Activated naive CD4-positive, alpha-beta T cell treated with Interleukin-2 at 50 U/mL for 16 hours (primary cell): ENCODE measurements around the gene C1QL1.
"Not testable (repeated sequence)": the region's sequence is repeated elsewhere in the genome, so short reads cannot be mapped to it uniquely, and the experiment has no call there.

ENCODE experiments used
- DNase-seq: peaks from one replicate; pipeline ENCODE4 v3.0.0-alpha.2; 2020

The C1QL1 gene

DNA sequence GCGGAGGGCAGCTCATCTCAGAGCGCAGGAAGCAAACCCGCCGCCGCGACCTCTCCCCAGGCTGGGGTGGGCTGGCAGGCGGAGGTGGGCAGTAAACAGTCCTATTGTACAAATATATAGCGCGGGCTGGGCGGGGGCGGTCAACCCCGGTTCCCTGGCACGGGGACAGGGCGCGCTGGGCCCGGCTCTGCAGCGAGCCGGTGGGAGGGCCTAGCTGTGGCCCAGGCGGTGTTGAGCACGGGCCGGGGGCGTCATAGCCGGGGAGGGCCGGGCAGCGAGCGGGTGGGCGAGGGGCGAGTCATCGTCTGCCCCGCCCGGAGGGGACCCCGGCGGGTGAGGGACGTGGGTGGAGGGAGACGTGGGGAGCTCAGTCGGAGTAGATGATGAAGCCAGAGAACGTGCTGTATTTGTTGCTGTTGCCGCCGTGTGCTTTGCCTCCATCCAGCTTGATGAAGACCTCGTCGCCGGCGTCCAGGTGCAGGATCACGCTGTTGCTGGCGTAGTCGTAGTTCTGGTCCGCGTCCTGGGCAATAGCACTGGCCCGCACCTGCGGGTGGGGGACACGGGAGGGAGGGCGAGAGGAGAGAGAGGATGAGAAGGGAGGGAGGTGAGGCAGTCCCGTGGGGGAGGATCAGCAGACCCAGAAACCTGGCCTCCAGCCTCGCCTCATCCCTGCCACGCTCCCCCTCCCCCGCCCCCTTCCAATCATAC is 8.1 kb downstream of the C1QL1 start:
- DNase-seq: peak; percentile 20

DNA sequence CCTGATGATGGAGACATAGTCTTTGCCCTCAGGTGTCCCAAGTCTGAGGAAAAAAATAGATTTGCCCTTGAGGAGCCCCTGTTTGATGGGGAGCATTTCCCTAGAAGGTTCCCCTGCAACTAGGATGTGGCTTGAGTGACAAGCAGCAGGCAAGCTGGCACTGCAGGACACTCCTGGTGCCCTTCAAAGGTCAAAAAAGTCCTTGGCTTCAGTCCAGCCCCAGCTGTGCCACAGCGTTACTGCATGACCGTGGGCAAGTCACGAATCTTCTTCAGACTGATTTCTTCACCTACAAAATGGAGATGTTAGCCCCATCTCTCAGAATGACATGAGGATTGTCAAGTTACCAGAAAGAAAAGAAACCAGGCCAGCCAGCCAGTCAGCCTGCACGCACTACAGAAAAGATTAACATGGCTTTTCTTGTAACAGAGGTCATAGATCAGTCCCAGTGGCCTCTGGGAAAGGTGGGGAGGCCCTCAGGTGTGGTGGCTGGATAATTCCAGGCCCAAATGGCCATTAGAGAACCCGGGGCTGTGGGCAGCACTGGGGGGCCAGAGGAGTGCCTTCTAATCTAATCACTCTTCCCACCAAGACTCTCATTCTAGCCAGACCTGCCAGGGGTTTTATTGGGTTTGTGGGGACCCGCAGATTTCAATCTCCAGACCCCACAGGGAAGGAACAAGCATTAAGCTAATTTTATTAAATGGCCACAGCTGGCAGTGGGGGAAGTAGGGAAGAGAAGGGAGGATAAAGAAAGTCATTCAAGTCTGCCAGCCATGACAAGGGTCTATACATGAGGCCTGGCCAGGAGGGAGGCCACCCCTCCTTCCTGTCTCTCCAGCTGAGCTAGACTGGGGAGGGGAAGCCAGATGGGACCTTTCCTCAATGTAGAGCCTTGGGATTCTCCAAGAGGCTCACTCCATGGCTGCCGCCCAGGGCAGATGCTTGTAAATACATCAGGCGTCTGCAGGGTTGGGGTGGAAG is 10.8 kb downstream of the C1QL1 start:
- no peak for DNase-seq

- DNase-seq: no peak
Observed at GRCh38 chr17:44955674-44956425, 12.3 kb downstream of the C1QL1 start.

DNA sequence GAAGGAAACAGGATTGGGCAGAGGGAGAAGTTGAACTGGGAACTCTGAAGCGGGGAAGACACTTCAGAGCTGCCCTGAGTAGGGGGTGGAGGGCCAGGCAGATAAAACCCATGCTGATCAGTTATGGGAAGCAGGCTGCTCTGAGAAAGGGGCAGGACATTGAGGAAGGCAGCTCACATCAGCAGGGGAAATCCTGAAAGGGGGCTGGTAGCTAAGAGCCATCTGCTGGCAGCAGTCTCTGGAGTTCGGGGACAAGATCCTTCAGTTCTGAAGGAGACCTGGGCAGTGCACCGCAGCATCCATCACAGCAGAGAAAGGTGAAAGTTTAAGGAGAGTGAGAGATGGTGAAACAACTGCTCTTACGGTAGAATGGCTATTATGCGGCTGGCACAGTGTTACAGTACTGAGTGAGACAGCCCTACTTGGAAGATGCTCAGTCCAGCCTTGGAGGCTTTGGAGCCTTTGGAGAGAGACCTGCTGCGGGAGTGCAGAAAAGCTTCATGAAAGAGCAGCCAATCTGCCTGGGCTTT is 15.1 kb downstream of the C1QL1 start:
- DNase-seq: no peak

DNA sequence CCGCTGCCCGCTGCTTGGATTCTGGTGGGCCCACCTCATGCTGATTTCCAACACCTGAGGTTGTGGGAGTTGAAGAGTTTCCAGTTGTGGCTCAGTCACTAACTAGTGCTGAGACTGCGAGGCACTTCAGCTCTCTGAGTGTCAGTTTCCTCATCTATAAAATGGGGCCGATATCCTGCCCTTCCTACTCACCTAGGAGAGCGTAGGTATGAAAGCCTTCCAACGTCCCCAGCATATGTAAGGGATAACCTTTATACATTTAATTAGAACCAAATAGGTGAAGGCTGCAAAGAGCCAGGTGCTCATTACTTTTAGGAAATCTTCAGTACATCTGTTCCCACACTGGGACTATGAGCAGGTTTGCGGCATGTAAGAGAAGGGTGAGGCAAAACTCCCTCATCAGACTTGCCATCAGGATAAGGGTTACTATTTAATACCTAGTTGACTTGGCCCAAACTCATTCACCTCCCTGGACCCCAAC is 19.7 kb downstream of the C1QL1 start:
- no peak for DNase-seq

- DNase-seq: peak; percentile 89
Observed at GRCh38 chr17:44947461-44948314, 20.4 kb downstream of the C1QL1 start, which contains the start of gene KIF18B. TSS of gene KIF18B (minus strand) at chr17:44947773. CDS start at chr17:44936344, 11,429 bp downstream.

GRCh38 chr17:44945652-44946051 is 22.5 kb downstream of the C1QL1 start:
- DNase-seq: not testable (repeated sequence)

DNA sequence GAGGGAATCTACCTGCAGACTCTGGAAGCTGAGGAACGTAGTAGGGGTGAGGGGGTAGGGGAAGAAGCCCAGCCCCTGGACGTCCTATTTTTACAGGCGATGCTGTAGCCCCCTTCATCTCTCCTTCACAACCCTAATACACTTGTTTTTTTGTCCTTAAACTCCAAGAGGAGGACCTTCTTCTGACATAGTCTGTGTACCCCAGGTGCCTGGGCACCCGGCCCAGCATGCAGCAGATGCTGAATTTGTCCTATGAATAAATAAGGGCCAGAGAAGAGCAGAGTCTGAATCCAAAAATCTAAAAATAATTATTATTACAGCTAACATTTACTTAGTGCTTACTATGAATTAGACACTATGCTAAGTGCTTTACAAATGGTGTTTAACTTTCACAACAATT is 25.6 kb downstream of the C1QL1 start:
- no peak for DNase-seq

GRCh38 chr17:44941712-44942331 is 26.3 kb downstream of the C1QL1 start:
- no peak for DNase-seq

- DNase-seq: no peak
Observed at GRCh38 chr17:44940768-44941167, 27.3 kb downstream of the C1QL1 start.

- no peak for DNase-seq
Observed at GRCh38 chr17:44940317-44940716, 27.8 kb downstream of the C1QL1 start.

DNA sequence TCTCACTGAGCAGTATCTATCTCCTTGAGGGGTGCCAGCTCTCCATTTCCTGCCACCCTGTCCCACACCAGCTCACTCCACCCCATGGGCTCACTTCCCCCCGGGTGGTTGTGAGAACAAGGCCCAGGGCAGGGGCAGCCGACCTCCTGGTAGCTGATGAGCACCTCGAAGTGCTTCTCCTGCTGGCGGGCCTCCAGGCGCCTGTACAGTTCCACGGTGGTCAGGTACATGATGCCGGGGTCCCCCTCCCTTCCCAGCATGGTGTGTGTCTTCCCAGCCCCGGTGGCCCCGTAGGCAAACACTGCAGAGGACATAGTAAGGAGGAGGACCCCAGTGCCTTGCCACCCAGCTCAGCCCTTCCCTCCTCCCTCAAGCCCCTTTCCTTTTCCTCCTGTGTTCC is 33.0 kb downstream of the C1QL1 start:
- DNase-seq: no peak

GRCh38 chr17:44934745-44935105 is 33.4 kb downstream of the C1QL1 start:
- DNase-seq: no peak

GRCh38 chr17:44933824-44934744 is 34.0 kb downstream of the C1QL1 start:
- no peak for DNase-seq

GRCh38 chr17:44932787-44933097 is 35.4 kb downstream of the C1QL1 start:
- DNase-seq: no peak

GRCh38 chr17:44932096-44932786 is 35.9 kb downstream of the C1QL1 start:
- DNase-seq: no peak

GRCh38 chr17:44931376-44931775 is 36.7 kb downstream of the C1QL1 start:
- no peak for DNase-seq

DNA sequence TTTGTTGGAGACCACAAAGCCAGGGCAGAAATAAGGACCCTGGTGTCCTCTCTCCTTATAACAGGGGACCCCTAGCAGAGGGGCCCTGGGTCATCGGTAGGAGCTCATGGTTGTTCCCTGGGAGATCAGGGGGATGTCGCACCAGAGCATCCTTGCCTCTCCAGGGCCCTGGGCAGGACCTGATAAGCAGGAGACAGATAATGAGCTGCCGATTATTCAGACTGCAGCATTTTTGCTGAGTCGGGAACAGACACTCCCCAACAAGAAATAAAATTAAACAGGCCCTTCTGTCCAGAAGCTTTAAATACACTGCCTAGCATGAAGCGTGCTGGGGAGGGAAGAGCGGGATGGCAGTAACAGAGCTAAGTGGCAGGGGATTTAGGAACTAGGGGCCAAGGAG is 37.4 kb downstream of the C1QL1 start:
- no peak for DNase-seq

DNA sequence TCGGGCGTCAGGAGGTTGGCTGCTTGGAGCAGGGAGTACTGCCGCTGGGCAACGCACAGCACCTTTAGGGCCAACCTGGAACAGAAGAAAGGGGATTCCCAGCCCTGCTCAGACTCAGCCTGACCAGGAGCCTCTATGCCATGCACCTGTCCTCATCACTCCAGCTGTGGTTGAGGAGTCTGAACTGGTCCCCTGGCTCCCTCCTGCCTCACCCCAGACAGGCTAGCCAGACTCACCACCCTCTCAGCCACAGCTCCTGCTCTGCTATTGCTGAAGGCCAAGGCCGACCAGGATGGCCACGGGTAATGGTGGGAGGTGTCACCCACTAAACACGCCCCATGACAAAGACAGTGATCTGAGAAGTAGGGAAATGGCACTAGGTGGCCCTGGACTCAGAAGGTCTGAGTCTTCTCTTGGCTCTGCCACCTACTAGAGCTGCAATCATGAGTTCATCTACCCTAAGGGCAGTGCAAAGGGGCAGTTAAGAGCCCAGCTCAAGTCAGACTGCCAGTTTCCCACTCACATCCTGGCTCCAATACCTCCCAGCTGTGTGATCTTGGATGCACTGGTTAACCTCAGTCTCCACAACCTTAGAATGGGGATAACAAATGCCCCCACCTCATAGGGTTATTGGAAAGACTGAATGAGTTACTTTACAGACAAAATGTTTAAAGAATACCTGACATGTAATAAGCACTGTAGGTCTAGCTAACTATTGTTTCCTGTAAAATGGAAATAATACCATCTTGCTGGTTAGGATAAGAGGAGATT is 39.0 kb downstream of the C1QL1 start:
- no peak for DNase-seq
